Upper lobe of left lung (tissue), 4 donors: Measurements from ENCODE around the gene AAMP.

Experiments
- CTCF ChIP-seq, 6 experiments: fragments of 450-650 bp in 4 of 6; fragments of 200-600 bp in 2 of 6; sonication (generic) in 2 of 6; IDR thresholded peaks; one replicate each; pipeline ENCODE4 v1.5.1; 2016 to 2019; ENCODE audit warnings: antibody characterized with exemption in 6 of 6
- POLR2A ChIP-seq, 4 donors: fragments of 450-650 bp; IDR thresholded peaks; one replicate each; pipeline ENCODE4 v1.5.1; 2016 to 2017; ENCODE audit warnings: antibody characterized with exemption in 4 of 4, mild to moderate bottlenecking in 2 of 4

DNA sequence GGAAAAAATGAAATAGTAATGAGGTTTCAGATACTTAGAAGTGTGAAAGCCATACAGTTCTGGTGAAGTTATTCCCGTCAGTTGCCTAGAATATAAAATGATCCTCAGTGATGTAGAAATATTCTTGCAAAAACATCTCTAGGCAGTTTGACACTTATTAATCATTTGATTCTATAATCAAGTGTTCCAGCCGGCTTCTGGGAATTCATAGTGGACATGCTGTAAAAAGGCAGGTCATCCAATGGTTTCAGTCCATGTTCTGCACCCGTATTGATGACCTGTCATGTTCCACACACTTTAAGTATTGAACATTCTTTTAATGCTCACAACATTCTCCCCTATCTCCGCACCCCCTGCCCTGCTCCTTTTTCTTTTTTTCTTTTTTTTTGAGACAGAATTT, 33.1 kb downstream of the AAMP start:
- TF ChIP-seq CTCF (IDR thresholded peaks at IDR 0.05) (no peak), POLR2A (IDR thresholded peaks at IDR 0.05) (no peak)
